Neural progenitor cell (in vitro differentiated cells): ENCODE measurements around the gene VARS2.

Source experiments
- EZH2 ChIP-seq: fragments of 200-600 bp; sonication (generic); IDR thresholded peaks from 2 replicates; pipeline ENCODE4 v1.6.1; 2017; ENCODE audit warnings: antibody characterized with exemption, mild to moderate bottlenecking, moderate library complexity
- EZH2phosphoT487 ChIP-seq: fragments of 200-600 bp; sonication (generic); IDR thresholded peaks from 2 replicates; pipeline ENCODE4 v1.6.1; 2017; ENCODE audit warnings: antibody characterized with exemption
- TF ChIP-seq, protein P1 (sequence below): fragments of 200-600 bp; sonication (generic); IDR thresholded peaks from 2 replicates; pipeline ENCODE4 v1.5.1; 2017; ENCODE audit warnings: antibody characterized with exemption, mild to moderate bottlenecking

DNA sequence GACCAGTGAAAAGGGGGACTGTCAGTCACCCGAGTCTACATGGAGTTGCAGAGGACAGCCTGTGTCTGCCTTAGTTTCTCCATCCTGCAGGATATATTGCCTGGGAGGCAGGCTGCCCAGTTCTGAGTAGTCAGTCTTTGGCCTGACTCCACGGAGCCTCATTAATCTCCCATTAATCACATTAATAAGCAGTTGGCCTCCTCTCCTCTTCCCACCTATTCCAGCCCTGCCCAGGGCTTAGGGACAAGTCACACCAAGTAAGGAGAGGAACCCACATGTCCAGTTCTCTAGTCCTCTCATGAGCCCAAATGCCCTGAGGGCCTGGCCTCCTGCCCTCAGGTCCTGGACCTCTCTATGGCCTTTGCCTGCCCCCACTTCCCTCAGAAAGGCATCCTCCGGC, 25.4 kb downstream of the VARS2 start:
- TF ChIP-seq, protein P1, sequence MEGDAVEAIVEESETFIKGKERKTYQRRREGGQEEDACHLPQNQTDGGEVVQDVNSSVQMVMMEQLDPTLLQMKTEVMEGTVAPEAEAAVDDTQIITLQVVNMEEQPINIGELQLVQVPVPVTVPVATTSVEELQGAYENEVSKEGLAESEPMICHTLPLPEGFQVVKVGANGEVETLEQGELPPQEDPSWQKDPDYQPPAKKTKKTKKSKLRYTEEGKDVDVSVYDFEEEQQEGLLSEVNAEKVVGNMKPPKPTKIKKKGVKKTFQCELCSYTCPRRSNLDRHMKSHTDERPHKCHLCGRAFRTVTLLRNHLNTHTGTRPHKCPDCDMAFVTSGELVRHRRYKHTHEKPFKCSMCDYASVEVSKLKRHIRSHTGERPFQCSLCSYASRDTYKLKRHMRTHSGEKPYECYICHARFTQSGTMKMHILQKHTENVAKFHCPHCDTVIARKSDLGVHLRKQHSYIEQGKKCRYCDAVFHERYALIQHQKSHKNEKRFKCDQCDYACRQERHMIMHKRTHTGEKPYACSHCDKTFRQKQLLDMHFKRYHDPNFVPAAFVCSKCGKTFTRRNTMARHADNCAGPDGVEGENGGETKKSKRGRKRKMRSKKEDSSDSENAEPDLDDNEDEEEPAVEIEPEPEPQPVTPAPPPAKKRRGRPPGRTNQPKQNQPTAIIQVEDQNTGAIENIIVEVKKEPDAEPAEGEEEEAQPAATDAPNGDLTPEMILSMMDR: no peak
- TF ChIP-seq EZH2 (no peak), EZH2phosphoT487 (no peak)
